G401.6 (cell line): Measurements from ENCODE around the gene NR5A2.

ENCODE experiments used
- FAIRE-seq: peaks from 2 replicates; lab custom pipeline; 2012; peaks lifted over from hg19 to GRCh38; lab: Jason Lieb, UNC

The NR5A2 gene

GRCh38 chr1:200128944-200129879, 101.7 kb downstream of the NR5A2 start:
- no peak for FAIRE-seq

GRCh38 chr1:200130552-200130951, 103.0 kb downstream of the NR5A2 start:
- no peak for FAIRE-seq

- FAIRE-seq = no peak
Measured at GRCh38 chr1:200131551-200132125, 104.1 kb downstream of the NR5A2 start.

- no peak for FAIRE-seq
Measured at GRCh38 chr1:200133123-200133522, 105.6 kb downstream of the NR5A2 start.

- no peak for FAIRE-seq
Measured at GRCh38 chr1:200134116-200134515, 106.6 kb downstream of the NR5A2 start.

GRCh38 chr1:200136384-200136783, 108.9 kb downstream of the NR5A2 start:
- FAIRE-seq = no peak

GRCh38 chr1:200139661-200140250, 112.2 kb downstream of the NR5A2 start:
- FAIRE-seq = peak; percentile 45

GRCh38 chr1:200143347-200143746, 115.8 kb downstream of the NR5A2 start:
- no peak for FAIRE-seq

- FAIRE-seq = no peak
Measured at GRCh38 chr1:200146100-200146499, 118.6 kb downstream of the NR5A2 start.

- FAIRE-seq = no peak
Measured at GRCh38 chr1:200147094-200147493, 119.6 kb downstream of the NR5A2 start.

- no peak for FAIRE-seq
Measured at GRCh38 chr1:200147742-200148141, 120.2 kb downstream of the NR5A2 start.

- no peak for FAIRE-seq
Measured at GRCh38 chr1:200150006-200150405, 122.5 kb downstream of the NR5A2 start.

GRCh38 chr1:200150721-200151120, 123.2 kb downstream of the NR5A2 start:
- no peak for FAIRE-seq

GRCh38 chr1:200152336-200152735, 124.8 kb downstream of the NR5A2 start:
- no peak for FAIRE-seq

GRCh38 chr1:200153277-200154055, 126.0 kb downstream of the NR5A2 start:
- no peak for FAIRE-seq

GRCh38 chr1:200154069-200154767, 126.7 kb downstream of the NR5A2 start:
- no peak for FAIRE-seq

- FAIRE-seq = no peak
Measured at GRCh38 chr1:200157715-200158114, 130.2 kb downstream of the NR5A2 start.

- FAIRE-seq = no peak
Measured at GRCh38 chr1:200161801-200162200, 134.3 kb downstream of the NR5A2 start.

- no peak for FAIRE-seq
Measured at GRCh38 chr1:200162258-200162657, 134.7 kb downstream of the NR5A2 start.

- FAIRE-seq = no peak
Measured at GRCh38 chr1:200162877-200163276, 135.4 kb downstream of the NR5A2 start.

GRCh38 chr1:200163911-200164310, 136.4 kb downstream of the NR5A2 start:
- no peak for FAIRE-seq
